CD4-positive, alpha-beta memory T cell (primary cell): ENCODE measurements around the gene NUCB2. TPM values are rescaled to one million over a fixed set of nuclear protein-coding genes. Genes with fewer than 3 reads are reported as not detected.
"Not testable (repeated sequence)": the region's sequence is repeated elsewhere in the genome, so short reads cannot be mapped to it uniquely, and the experiment has no call there.

Experiments used
- CTCF ChIA-PET: fragments of 350-600 bp; sonication (Branson Sonifier 250); formaldehyde crosslinking; loops from one replicate; lab custom pipeline; 2021; ENCODE audit warnings: inconsistent platforms; ENCODE audit not compliant: partially characterized antibody; lab: Charles Lee
- POLR2A ChIA-PET: fragments of 350-600 bp; sonication (Branson Sonifier 250); formaldehyde crosslinking; loops from one replicate; lab custom pipeline; 2021; ENCODE audit not compliant: partially characterized antibody; lab: Charles Lee
- DNase-seq, 5 donors: peaks; one replicate each; pipeline versions ENCODE4 v3.0.0 to v3.0.0-alpha.2; 2020 to 2022; ENCODE audit warnings: mixed read lengths in 1 of 5
- H3K27ac ChIP-seq: one replicate; pipeline ENCODE4 v1.7.0; 2013; ENCODE audit warnings: low read depth, low read length
- H3K27me3 ChIP-seq: 2 replicates; pipeline ENCODE4 v1.7.0; 2013; ENCODE audit warnings: mild to moderate bottlenecking, low read length, moderate library complexity; ENCODE audit not compliant: insufficient read depth
- H3K36me3 ChIP-seq: 2 replicates; pipeline ENCODE4 v1.7.0; 2013; ENCODE audit warnings: mild to moderate bottlenecking, low read length, moderate library complexity; ENCODE audit not compliant: insufficient read depth
- H3K4me1 ChIP-seq: 2 replicates; pipeline ENCODE4 v1.7.0; 2013; ENCODE audit warnings: mild to moderate bottlenecking, low read length, moderate library complexity; ENCODE audit not compliant: insufficient read depth
- H3K4me3 ChIP-seq, 2 donors: one replicate each; pipeline ENCODE4 v1.7.0; 2013; ENCODE audit warnings: low read length in 2 of 2, mild to moderate bottlenecking in 1 of 2
- H3K9me3 ChIP-seq, 2 donors: one replicate each; pipeline ENCODE4 v1.7.0; 2013; ENCODE audit warnings: low read length in 2 of 2, control low read depth in 1 of 2; ENCODE audit not compliant: control insufficient read depth in 1 of 2
- H3K27ac Mint-ChIP-seq, 7 donors: one replicate each; pipeline ENCODE4 v1.8.0; 2020 to 2021; ENCODE audit warnings: mixed read lengths in 7 of 7, mild to moderate bottlenecking in 6 of 7, inconsistent platforms in 3 of 7, moderate library complexity in 3 of 7
- H3K27me3 Mint-ChIP-seq, 2 donors: one replicate each; pipeline ENCODE4 v1.8.0; 2020 to 2021; ENCODE audit warnings: mixed read lengths in 2 of 2
- H3K36me3 Mint-ChIP-seq, 2 donors: one replicate each; pipeline ENCODE4 v1.8.0; 2020 to 2021; ENCODE audit warnings: mixed read lengths in 2 of 2, inconsistent platforms in 1 of 2, mild to moderate bottlenecking in 1 of 2
- H3K4me1 Mint-ChIP-seq, 4 donors: one replicate each; pipeline ENCODE4 v1.8.0; 2020 to 2021; ENCODE audit warnings: mixed read lengths in 4 of 4, mild to moderate bottlenecking in 1 of 4
- H3K4me3 Mint-ChIP-seq, 8 donors: one replicate each; pipeline ENCODE4 v1.8.0; 2020 to 2021; ENCODE audit warnings: mixed read lengths in 8 of 8, mild to moderate bottlenecking in 7 of 8, moderate library complexity in 6 of 8, inconsistent platforms in 3 of 8
- H3K9me3 Mint-ChIP-seq, 8 donors: one replicate each; pipeline ENCODE4 v1.8.0; 2020 to 2021; ENCODE audit warnings: mixed read lengths in 8 of 8, mild to moderate bottlenecking in 5 of 8, inconsistent platforms in 3 of 8, moderate library complexity in 1 of 8
- intact Hi-C: fragments of 100-400 bp; cut with micrococcal nuclease; formaldehyde crosslinking; loops from one replicate; pipeline ENCODE4 v1.15.1; 2023
- polyA plus RNA-seq, 2 donors: library from polyadenylated mRNA; unstranded; fragments of 300-500 nt; fragmentation: Illumina TruSeq; gene quantifications; one replicate each; pipeline ENCODE4 v1.2.3, GENCODE V29; 2021
- total RNA-seq, 2 experiments: library from RNA; stranded (reverse); gene quantifications; one replicate each; pipeline ENCODE4 v1.2.3, GENCODE V29; 2021

Gene NUCB2
- total and polyA plus RNA-seq, 4 experiments from 2014 or later, result 53.2 to 116 (median 86.2) TPM

DNA sequence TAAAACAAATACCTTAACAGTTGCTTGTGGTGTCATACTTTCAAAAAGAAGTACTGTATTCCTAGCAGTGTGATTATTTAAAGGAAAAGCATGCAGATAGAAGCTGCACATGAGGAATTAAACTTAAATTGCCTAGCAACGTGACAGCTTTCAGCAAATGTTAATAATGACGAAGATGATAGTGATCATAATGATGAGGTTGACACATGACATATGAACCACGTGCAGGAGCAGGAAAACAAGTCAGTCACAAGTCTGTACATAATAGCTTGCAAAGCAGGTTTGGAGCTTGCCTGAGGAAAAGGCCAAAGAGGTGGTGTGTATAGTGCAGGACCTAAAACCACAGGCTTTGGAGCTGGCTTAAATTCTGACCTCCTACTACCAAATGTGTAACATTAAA, 38.2 kb upstream of the NUCB2 start:
- Histone ChIP-seq H3K36me3 (no peaks in the 10 kb centered on the region), H3K27ac (no peak overlapping the region), H3K9me3 (no peaks in the 10 kb centered on the region), H3K27me3 (no peaks in the 10 kb centered on the region), H3K4me3 (no peak overlapping the region), H3K4me1 (no peaks in the 10 kb centered on the region)
- peaks cover 0 to 2% (median 0%) of the 10 kb centered on the region in 4 donors for H3K4me1 Mint-ChIP-seq
- no peak overlapping the region for H3K4me3 Mint-ChIP-seq
- no peak for DNase-seq
- H3K27ac Mint-ChIP-seq, result no peak overlapping the region
- peaks cover 2 to 8% of the 10 kb centered on the region in 2 donors for H3K27me3 Mint-ChIP-seq
- ChIA-PET POLR2A (no interaction called here), CTCF (interaction anchor here (1.6 kb wide), 1 partner anchor 8 kb away, joined by 9 read pairs; no protein-coding TSS in a partner anchor)
- intact Hi-C loops, result no loop called here
- no peaks in the 10 kb centered on the region for H3K36me3 Mint-ChIP-seq
- no peaks in the 10 kb centered on the region for H3K9me3 Mint-ChIP-seq

DNA sequence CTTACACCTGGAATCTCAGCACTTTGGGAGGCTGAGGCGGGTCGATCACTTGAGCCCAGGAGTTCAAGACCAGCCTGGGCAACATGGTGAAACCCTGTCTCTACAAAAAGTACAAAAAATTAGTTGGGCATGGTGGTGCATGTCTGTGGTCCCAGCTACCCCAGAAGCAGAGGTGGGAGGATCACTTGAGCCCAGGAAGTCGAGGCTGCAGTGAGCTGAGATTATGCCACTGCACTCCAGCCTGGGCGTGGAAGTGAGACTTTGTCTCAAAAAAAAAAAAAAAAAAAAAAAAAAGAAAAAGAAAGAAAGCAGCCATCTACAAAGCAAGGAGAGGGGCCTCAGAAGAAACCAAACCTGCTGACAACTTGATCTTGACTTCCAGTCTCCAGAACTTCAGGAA, 36.6 kb upstream of the NUCB2 start:
- H3K27ac Mint-ChIP-seq, intact Hi-C loops, H3K27ac ChIP-seq, H3K4me3 Mint-ChIP-seq, H3K36me3 ChIP-seq, H3K27me3 ChIP-seq, H3K36me3 Mint-ChIP-seq, H3K4me1 ChIP-seq, DNase-seq, POLR2A ChIA-PET, H3K4me3 ChIP-seq, H3K27me3 Mint-ChIP-seq, H3K4me1 Mint-ChIP-seq, H3K9me3 ChIP-seq, H3K9me3 Mint-ChIP-seq: not testable (repeated sequence)
- CTCF ChIA-PET, result interaction anchor here (3.0 kb wide), 1 partner anchor 10 kb away, joined by 11 read pairs; no protein-coding TSS in a partner anchor

DNA sequence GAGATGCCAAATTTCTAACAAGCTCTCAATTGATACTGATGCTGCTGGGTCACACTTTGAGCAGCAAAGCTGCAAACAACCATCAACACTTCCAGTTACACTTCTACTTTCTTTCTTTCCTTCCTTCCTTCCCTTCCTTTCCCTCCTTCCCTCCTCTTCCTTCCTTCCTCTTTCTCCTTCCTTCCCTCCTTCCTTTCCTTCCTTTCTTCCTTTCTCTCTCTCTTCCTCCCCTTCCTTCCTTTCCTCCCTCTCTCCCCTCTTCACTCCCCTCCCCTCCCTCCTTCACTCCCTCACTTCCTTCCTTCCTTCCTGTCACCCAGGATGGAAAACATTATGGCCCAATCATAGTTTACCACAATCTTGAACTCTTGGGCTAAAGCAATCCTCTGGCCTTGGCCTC, 35.8 kb upstream of the NUCB2 start:
- Mint-ChIP-seq H3K27ac (no peak overlapping the region), H3K36me3 (no peaks in the 10 kb centered on the region), H3K27me3 (peaks cover 2 to 8% of the 10 kb centered on the region in 2 donors), H3K4me3 (no peak overlapping the region), H3K9me3 (no peaks in the 10 kb centered on the region), H3K4me1 (peaks cover 0 to 3% (median 3%) of the 10 kb centered on the region in 4 donors)
- ChIA-PET POLR2A (no interaction called here), CTCF (interaction anchor here (3.0 kb wide), 1 partner anchor 11 kb away, joined by 11 read pairs; no protein-coding TSS in a partner anchor)
- H3K27me3 ChIP-seq, result no peaks in the 10 kb centered on the region
- H3K36me3 ChIP-seq, result no peaks in the 10 kb centered on the region
- H3K4me1 ChIP-seq, result no peaks in the 10 kb centered on the region
- H3K4me3 ChIP-seq, result no peak overlapping the region
- no peak for DNase-seq
- intact Hi-C loops, result no loop called here
- no peak overlapping the region for H3K27ac ChIP-seq
- no peaks in the 10 kb centered on the region for H3K9me3 ChIP-seq

DNA sequence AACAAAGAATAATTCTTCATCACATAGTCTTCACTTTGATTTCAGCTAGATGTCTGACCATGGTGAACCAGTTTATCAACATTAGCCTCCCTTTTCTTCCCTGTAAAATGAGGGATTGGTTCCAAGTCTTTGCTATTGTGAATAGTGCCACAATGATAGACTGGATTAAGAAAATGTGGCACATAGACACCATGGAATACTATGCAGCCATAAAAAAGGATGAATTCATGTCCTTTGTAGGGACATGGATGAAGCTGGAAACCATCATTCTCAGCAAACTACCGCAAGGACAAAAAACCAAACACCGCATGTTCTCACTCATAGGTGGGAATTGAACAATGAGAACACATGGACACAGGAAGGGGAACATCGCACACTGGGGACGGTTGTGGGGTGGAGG, 33.6 kb upstream of the NUCB2 start:
- H3K27ac Mint-ChIP-seq, H3K36me3 Mint-ChIP-seq, intact Hi-C loops, H3K4me1 Mint-ChIP-seq, H3K27me3 Mint-ChIP-seq, H3K4me3 ChIP-seq, H3K27ac ChIP-seq, H3K9me3 ChIP-seq, H3K4me1 ChIP-seq, H3K9me3 Mint-ChIP-seq, H3K4me3 Mint-ChIP-seq, H3K36me3 ChIP-seq, DNase-seq, H3K27me3 ChIP-seq: not testable (repeated sequence)
- CTCF ChIA-PET, result interaction anchor here (0.7 to 1.1 kb wide), 5 partner anchors 12 to 139 kb away, joined by 3 to 4 read pairs (median 3); no protein-coding TSS in a partner anchor
- POLR2A ChIA-PET, result interaction anchor here (1.2 kb wide), 1 partner anchor 33 kb away, joined by 3 read pairs; no protein-coding TSS in a partner anchor

DNA sequence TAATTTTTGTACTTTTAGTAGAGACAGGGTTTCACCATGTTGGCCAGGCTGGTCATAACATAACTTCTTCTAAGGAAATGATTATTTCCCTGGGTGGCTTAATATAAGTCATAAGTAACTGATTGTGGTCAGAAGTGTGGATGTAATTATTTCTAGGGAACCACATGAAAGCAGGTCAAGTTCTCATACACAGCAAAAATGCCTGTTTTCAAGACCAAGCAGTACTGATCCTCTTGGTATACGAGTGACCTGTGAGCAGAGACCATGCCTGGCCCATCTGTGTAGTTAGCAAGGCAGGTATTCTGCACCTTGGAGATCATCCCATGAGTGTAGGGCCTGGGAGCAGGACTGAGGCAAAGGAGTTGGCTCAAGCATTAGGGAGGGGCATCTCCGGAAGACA, 32.5 kb upstream of the NUCB2 start:
- Histone ChIP-seq H3K4me3 (no peak overlapping the region), H3K9me3 (no peaks in the 10 kb centered on the region), H3K27ac (no peak overlapping the region), H3K4me1 (no peaks in the 10 kb centered on the region), H3K36me3 (no peaks in the 10 kb centered on the region), H3K27me3 (no peaks in the 10 kb centered on the region)
- Mint-ChIP-seq H3K4me3 (no peak overlapping the region), H3K36me3 (no peaks in the 10 kb centered on the region), H3K4me1 (peaks cover 0 to 3% (median 3%) of the 10 kb centered on the region in 4 donors), H3K27ac (peak overlapping the region in 1 of 7 donors; percentile 1), H3K27me3 (peaks cover 0 to 1% of the 10 kb centered on the region in 2 donors), H3K9me3 (no peaks in the 10 kb centered on the region)
- ChIA-PET CTCF (no interaction called here), POLR2A (interaction anchor here (1.2 kb wide), 1 partner anchor 32 kb away, joined by 3 read pairs; no protein-coding TSS in a partner anchor)
- no peak for DNase-seq
- intact Hi-C loops, result no loop called here

DNA sequence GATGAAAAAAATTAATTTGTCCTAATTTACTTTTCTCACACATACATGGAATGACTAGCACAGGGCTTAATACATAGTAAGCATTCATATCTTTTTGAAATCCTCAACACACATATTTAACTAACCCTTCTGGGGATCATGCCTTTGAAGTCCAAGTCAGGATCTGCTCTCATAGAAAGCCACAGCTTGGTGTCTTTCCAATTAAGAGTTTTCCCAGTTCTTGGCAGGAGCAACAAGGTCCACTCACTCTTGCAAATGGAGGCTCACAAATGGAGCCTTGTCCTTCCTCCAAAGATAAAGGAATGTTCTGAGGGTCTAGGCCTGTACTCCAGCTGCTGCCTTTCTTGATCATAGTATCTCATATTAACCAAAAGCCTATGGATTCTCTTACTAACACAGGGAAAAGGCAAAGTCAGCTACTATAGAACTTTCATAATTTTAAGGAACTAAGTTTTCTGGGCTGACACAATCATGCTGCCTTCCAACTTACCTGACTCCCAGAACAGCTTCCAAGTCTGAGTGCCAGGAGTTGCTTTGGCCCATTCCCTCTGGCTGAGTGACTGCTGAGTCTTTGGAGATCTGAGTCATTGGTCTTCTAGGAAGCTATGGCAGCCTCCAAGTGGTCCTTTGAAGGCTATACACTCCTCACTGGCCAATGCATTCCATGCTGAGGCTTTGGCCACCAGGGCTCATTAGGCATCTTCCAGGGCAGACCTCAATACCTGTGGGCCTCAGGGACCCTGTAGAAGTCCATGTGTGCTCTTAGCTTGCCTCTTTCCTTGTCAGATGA, 25.8 kb upstream of the NUCB2 start:
- Histone ChIP-seq H3K9me3 (no peaks in the 10 kb centered on the region), H3K27me3 (no peaks in the 10 kb centered on the region), H3K36me3 (no peaks in the 10 kb centered on the region), H3K4me3 (no peak overlapping the region), H3K27ac (no peak overlapping the region), H3K4me1 (no peaks in the 10 kb centered on the region)
- Mint-ChIP-seq H3K4me1 (peaks cover 0 to 2% (median 0%) of the 10 kb centered on the region in 4 donors), H3K9me3 (no peaks in the 10 kb centered on the region), H3K4me3 (no peak overlapping the region), H3K27me3 (peaks cover 0 to 6% of the 10 kb centered on the region in 2 donors), H3K27ac (no peak overlapping the region), H3K36me3 (no peaks in the 10 kb centered on the region)
- ChIA-PET POLR2A (no interaction called here), CTCF (no interaction called here)
- DNase-seq, result no peak
- intact Hi-C loops, result no loop called here

DNA sequence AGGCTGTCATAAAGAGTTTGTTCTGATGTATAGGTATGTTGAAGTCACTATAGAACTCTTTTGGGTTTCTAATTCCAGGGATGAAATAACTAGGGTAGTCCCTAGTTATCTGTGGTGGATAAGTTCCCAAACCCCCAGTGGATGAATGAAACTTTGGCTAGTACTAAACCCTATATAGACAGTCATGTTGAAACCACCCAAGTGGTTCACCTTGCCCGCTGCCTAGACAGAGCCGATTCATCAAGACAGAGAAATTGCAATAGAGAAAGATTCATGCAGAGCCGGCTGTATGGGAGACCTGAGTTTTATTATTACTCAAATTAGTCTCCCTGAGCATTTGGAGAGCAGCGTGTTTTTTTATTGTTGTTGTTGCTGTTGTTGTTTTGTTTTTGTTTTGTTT, 23.8 kb upstream of the NUCB2 start:
- intact Hi-C loops, result no loop called here
- ChIA-PET POLR2A (no interaction called here), CTCF (no interaction called here)
- no peak for DNase-seq
- no peaks in the 10 kb centered on the region for H3K9me3 Mint-ChIP-seq
- no peaks in the 10 kb centered on the region for H3K27me3 ChIP-seq
- H3K27ac Mint-ChIP-seq, result no peak overlapping the region
- H3K4me1 Mint-ChIP-seq, result peaks cover 6 to 10% (median 8%) of the 10 kb centered on the region in 4 donors
- peaks cover 0 to 6% of the 10 kb centered on the region in 2 donors for H3K27me3 Mint-ChIP-seq
- no peaks in the 10 kb centered on the region for H3K4me1 ChIP-seq
- no peaks in the 10 kb centered on the region for H3K36me3 ChIP-seq
- no peak overlapping the region for H3K27ac ChIP-seq
- H3K4me3 ChIP-seq, result no peak overlapping the region
- no peak overlapping the region for H3K4me3 Mint-ChIP-seq
- H3K9me3 ChIP-seq, result no peaks in the 10 kb centered on the region
- no peaks in the 10 kb centered on the region for H3K36me3 Mint-ChIP-seq
